T47D (cell line): Measurements from ENCODE around the gene ZNF248.

Experiments
- DNase-seq, 2 experiments: peaks; one replicate each; pipeline versions ENCODE4 v3.0.0 to v3.0.0-alpha.2; 2011 to 2012; ENCODE audit warnings: low read depth in 1 of 2, low spot score in 1 of 2
- JUND ChIP-seq: IDR thresholded peaks from 2 replicates; pipeline ENCODE4 v1.6.1; 2012; ENCODE audit warnings: low read depth
- in situ Hi-C: cut with HindIII; loops from 2 replicates; pipeline ENCODE4 v1.10.0; 2016; ENCODE audit warnings: low sequenced_read_pairs, low pct_unique_long_range_greater_than_20kb

Gene ZNF248

DNA sequence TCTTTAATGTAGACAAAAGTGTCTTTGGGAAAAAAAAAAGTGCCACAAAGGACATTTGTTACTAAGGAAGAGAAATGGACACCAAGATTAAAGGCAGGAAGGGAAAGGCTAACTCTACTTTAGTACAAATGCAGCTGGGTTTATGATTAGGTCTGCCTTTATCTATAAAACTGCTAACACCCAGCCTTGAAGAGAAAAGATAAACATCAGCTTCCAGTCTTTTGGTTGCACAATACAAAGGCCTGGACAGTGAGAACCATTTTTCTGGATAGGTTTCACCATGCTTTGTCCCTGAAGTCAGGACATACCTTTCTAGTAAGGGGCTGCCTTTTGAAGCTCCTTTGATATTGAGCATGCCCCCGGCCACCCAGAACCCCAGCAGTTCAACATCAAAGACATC is 45.1 kb downstream of the ZNF248 start:
- DNase-seq: no peak
- in situ Hi-C loops: no loop called here
- no peak for TF ChIP-seq JUND

DNA sequence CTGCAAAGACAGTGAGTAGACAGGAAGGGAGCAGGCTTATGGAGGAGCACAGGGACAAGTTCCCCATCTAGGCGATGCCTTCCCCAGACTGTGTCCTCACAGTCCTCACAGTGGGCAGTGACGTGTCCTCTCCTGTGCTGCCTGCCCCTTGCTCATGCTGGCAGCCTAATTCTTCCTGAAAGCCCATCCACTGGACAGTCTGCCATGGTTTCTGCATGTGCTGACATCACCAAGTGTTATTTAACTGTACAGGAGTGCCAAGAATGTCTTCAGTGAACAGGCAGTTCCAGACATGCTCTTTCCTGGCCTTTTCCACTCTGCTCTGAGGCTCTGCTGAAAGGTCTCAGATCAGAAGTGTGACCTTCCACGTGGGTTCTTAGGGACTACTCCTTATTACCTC is 54.1 kb downstream of the ZNF248 start:
- no peak for DNase-seq
- in situ Hi-C loops: no loop called here
- TF ChIP-seq JUND: no peak

DNA sequence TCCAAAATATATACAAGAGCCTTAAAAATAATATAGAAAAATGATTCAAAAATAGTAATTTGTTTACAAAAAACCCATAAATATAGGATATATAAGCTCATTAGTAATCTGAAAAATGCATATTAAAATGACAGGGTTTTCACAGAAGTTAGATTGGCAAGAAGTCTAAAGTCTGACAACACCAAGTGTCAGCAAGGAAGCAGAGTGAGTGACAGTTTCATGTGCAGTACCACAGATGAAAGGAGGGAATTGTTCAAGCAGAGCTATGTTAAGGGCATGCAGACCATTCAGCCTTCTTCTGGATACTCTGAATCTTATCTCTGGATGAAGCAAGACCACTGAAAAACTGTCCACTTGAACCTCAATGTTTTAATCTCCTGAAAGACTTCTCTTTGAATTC is 55.9 kb downstream of the ZNF248 start:
- in situ Hi-C loops: no loop called here

DNA sequence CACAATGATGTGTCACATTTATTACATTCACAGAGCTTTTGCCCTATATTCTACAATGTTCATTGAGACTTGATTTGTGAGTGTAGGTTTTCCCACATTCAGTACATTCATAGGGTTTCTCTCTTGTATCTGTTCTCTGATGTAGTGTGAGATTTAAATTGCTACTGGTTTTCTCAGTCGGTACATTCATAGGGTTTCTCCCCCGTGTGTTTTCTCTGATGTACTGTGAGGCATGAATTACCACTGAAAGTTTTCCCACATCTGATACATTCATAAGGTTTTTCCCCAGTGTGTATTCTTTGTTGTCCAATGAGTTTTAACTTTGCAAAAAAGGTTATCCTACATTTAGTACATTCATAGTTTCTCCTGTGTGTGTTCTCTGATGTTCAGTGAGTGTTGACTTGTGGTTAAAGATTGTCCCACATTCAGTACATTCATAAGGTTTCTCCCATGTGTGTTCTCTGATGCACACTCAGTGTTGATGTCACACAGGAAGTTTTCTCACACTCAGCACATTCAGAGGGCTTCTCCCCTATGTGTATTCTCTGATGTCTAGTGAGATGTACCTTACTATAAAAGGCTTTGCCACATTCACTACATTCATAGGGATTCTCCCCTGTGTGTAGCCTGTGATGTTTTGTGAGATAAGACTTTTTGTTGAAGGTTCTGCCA is 63.0 kb downstream of the ZNF248 start:
- in situ Hi-C loops: no loop called here
- DNase-seq: no peak
- TF ChIP-seq JUND: no peak

More for the DNA sequence above, 55.9 kb downstream of the ZNF248 start:
- no peak for TF ChIP-seq JUND
- DNase-seq: no peak

DNA sequence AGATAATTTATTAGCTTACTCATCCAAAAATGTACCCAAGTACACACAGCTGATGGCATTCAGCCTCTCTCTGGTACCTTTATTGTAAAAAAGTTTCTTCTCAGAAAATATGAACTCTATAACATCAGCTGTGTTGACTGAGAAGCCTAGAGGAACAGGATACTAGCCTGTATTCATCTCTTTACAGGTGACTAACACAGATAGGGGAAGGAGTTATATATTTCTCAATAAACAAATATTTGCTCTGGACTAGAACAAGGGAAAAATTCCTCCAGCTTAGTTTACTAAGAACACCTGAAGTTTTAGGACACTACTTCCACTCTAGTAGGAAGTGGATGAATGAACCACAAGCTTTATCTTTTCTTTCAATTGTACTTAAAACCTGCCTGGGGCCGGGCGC is 67.8 kb downstream of the ZNF248 start:
- no peak for TF ChIP-seq JUND
- in situ Hi-C loops: no loop called here
- peak in 1 of 2 experiments; percentile 65 for DNase-seq

DNA sequence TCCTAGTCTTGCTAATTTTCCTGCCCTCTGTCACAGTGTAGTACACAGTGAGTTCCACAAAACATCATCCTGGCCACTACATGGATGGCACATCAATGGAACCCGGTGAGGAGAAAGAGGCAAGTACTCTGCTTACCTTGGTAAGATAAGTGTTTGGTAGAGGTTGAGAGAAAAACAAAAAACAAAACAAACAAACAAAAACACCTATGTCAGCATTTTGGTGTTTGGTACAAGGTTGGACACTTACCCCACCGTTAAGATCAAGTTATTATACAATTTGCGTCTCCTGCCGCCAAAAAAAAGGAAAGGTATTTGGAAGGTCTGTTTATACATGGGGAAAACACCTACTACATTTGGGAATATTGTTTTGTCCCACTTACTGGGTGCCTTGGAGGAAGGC is 72.7 kb downstream of the ZNF248 start:
- in situ Hi-C loops: no loop called here
- no peak for TF ChIP-seq JUND
- DNase-seq: no peak

DNA sequence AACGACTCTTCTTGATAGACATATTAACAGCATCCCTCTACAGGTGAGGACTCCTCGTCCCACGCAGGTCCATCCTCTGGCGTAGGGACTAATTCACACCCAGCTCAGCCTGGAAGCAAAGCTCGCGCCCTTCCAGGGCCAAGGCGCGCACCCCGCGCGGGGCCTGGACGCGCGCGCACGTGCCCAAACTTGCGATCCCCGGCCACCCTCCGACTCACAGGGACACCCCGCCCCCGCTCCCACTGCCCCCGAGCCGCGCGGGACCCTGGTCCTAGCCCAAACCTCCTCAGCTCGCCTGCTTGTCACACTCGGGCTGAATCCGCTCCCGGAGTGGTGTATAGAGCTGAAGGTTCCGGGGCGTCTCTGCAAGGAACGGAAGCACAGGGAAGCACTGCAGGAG is 76.9 kb downstream of the ZNF248 start:
- in situ Hi-C loops: no loop called here
- DNase-seq: no peak
- no peak for TF ChIP-seq JUND

DNA sequence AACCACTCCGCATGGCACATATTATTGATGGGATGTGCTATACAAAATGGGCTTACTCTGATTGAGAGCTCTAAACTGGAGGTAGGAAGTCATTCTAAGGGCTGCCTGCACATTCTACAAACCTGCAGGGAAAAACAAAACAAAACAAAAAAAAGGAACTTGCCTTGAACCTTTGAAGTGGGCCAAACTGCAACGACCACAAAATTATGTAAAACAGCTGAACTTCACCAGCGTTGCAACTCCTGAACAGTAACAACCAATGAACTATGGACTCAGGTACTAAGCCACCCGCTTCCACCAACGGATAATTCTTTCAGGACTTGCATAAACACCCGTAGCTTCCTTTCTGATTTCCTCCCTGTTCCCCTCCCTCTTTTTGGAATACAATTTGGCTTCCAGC is 80.4 kb downstream of the ZNF248 start:
- no peak for DNase-seq
- in situ Hi-C loops: no loop called here
- no peak for TF ChIP-seq JUND

DNA sequence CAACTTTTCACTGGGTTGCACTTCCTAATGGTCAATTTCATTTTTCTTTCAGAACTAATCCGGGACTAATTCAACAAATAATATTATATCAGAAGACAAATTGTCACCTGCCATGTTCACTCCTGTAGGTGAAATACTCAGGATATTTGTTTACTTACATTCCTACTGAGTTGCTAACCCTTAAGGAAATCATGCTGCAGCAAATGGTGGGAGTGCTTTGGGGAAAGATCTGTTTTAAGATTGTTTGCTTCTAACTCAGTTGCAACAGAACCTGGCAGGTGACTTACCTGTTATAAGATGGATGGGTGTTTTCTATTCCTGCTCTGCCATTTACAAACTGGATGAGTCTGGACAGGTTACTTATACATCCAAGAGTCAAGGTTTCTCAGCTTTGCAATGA is 81.8 kb downstream of the ZNF248 start:
- no peak for TF ChIP-seq JUND
- in situ Hi-C loops: no loop called here
- no peak for DNase-seq

DNA sequence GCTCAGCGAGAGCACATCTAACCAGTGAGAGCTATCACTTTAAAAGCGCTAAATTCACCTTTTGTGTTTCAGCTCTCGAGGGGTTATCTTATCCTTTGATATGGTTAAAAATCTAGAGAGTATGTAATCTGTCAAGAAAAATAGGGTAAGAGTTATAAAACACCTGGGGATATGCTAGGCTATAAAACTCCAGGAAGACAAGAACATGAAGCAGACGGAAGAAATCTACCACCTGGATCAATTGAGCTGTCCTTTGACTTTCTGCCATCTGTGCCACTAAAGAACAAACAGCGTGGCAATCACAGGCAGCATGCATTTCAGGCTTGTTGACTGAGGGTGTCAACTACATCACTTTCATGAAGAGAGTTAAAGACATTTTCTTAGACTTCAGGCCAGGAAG is 83.1 kb downstream of the ZNF248 start:
- TF ChIP-seq JUND: no peak
- DNase-seq: peak in 1 of 2 experiments; percentile 25
- in situ Hi-C loops: no loop called here

DNA sequence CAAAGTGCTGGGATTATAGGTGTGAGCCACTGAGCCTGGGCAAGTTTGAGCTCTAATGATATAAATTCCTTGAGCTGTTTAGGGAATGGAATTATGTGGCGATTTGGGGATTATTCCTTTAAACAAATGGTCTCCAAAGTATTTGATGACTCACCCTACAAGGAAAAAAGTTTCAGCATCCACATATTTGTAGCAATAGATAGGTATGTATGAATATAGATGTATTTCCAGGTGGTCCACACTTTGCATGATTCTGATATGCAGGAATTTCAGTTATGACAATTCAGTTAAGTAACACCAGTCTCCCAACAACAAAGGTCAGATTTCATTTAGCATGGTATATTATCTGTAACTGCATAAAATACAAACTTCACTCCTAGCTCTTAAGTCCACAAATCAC is 92.2 kb downstream of the ZNF248 start:
- no peak for TF ChIP-seq JUND
- no peak for DNase-seq
- in situ Hi-C loops: no loop called here

DNA sequence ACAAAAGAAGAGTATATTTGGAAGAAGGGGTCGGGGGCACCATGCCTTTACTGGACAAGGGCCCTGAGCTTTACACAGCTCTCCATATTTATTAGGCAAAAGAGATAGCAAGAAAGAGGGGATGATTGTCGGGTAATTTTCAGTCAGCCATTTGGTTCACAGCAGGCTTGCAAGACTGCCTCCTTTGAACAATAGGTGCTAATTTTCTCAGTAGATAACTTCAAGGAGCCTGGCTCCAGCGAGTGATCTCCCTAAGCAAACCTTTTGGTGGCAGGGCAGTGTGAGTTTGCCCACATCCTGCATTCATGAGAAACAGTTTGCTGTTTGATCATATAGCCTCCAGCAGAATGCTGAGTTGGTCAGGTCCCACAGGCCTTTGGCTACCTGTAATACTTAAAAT is 94.3 kb downstream of the ZNF248 start:
- no peak for DNase-seq
- in situ Hi-C loops: no loop called here
- no peak for TF ChIP-seq JUND

DNA sequence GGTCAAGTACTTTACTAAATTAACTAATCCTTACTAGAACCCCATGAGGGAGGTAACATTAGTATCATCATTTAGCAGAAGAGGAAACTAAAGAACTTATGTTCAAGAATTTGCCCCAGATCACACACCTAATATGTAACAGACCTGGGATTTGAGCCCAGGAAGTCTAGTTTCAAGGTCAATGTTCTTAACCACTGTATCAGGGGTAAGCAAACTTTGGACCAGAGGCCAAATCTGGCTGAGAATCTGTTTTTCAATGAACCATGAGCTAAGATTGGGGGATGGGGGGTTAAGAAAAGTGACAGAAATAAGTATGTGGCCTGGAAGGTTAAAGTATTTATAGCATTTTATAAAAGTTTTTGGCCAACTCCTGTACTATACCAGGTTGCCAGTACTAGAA is 95.1 kb downstream of the ZNF248 start:
- DNase-seq: no peak
- TF ChIP-seq JUND: no peak
- in situ Hi-C loops: no loop called here

DNA sequence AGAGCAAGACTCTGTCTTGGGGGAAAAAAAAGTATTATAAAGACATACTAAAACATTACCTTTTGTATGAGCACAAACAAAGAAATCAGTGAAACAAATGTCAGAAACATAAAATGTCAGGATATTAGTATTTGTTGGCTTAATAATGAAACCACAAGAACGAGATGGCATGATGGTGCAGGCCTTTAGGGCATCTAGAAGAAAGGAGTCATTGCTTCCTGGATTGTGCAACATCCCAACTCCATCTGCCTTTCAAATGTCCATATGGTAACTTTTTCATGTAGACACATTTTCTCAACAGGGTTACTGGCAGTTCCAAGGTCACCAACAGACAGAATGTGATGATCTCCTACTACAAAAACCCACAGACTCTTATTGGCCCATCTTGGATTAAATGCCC is 96.6 kb downstream of the ZNF248 start:
- no peak for DNase-seq
- in situ Hi-C loops: no loop called here
- no peak for TF ChIP-seq JUND
